HG03575 (cell line): ENCODE measurements around the gene SCRN1.
"Not testable (repeated sequence)": the region's sequence is repeated elsewhere in the genome, so short reads cannot be mapped to it uniquely, and the experiment has no call there.

Source experiments
- ATAC-seq: cut with Tn5 transposase; IDR thresholded peaks from one replicate; pipeline ENCODE4 v1.9.1; 2021; ENCODE audit not compliant: unreplicated experiment, insufficient number of reproducible peaks, low FRiP score; ENCODE audit errors: extremely low read depth

Gene SCRN1

DNA sequence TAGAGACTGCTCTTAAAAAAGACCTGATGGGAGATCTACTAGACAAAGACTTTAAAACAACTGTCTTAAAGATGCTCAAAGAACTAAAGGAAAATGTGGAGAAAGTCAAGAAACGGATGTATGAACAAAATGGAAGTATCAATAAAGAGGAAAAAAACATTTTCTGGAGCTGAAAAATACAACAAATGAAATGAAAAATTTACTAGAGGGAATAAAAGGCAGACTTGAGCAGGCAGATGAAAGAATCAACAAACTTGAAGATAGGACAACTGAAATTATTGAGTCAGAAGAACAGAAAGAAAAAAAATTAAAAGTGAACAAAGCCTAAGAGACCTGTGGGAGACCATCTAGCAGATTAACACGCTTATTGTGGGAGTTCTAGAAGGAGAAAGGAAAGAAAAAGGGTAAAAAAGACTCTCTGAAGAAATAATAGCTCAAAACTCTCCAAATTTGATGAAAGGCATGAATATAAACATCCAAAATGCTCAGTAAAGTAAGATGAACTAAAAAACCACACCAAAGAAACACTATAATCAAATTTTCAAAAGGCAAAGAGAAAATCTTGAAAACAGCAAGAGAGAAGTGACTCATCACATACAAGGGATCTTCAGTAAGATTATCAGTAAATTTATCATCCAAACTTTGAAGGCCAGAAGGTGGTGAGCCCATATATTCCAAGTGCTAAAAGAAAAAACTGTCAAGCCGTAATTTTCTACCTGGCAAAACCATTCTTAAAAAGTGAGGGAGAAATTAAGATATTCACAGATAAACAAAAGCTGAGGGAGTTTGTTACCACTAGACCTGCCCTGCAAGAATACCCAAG lies 83.2 kb downstream of the SCRN1 start:
- ATAC-seq, result no peak

GRCh38 chr7:29900745-29901144 lies 88.9 kb downstream of the SCRN1 start:
- no peak for ATAC-seq

GRCh38 chr7:29898301-29898700 lies 91.3 kb downstream of the SCRN1 start:
- no peak for ATAC-seq

DNA sequence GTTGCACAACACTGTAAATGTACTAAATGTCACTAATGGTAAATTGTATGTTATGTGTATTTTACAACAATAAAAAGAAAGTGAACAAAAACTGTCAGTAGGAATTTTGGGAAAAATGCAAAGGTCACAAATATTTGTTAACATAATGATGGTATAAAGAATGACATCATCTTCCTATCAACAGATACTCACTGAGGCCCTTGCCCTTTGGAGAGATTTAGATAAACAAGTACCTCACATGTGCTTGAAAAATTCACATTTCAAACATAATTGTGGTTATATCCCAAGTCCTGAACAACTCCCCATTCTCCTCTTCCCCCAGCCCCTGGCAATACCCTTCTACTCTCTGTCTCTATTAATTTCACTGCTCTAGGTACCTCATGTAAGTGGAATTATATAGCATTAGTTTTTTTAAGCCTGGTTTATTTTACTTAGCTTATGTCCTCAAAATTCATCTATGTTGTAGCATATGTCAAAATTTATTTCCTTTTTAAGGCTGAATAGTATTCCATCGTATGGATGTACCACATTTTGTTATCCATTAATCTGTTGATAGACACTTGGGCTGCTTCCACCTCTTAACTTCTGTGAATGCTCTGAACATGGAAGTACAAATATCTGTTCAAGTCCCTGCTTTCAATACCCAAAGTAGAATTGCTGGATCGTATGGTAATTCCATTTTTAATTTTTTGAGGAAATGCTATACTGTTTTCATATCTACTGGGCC lies 92.8 kb downstream of the SCRN1 start:
- ATAC-seq, result no peak

DNA sequence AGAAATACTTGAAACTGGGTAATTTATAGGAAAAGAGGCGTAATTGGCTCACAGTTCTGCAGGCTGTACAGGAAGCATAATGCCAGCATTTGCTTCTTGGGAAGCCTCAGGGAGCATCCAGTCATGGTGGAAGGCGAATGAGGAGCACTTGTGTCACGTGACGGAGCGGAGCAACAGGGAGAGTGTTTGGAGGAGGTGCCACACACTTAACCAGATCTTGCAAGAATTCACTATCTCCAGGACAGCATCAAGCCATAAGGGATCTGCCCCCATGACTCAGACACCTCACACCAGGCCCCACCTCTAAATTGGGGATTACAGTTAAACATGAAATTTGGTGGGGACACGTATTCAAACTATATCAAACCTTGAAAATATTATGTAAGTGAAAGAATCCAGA lies 94.0 kb downstream of the SCRN1 start:
- no peak for ATAC-seq

GRCh38 chr7:29894256-29894655 lies 95.3 kb downstream of the SCRN1 start:
- ATAC-seq, result no peak

- ATAC-seq, result no peak
Measured at GRCh38 chr7:29893351-29893965, 96.1 kb downstream of the SCRN1 start.

- ATAC-seq, result no peak
Measured at GRCh38 chr7:29892231-29892630, 97.4 kb downstream of the SCRN1 start.

DNA sequence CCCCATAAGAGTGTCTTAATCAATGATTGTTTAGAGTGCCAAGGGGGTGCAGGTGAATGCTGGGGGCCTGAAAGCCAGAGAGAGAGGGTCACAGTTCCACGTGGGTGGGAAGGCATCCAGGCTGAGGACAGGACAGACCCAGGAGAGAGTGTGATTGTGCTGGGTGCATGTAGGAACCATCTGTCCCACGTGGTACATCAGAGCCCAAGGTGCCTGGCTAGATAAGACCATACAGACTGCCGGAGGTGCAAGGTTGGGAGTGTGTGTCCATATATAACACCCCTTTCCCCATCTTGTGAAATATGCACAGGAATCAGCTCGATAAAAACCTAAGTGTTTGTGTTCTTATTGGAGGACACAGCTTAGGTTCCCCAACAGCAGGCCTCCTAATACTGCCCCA lies 97.8 kb downstream of the SCRN1 start:
- ATAC-seq, result no peak

DNA sequence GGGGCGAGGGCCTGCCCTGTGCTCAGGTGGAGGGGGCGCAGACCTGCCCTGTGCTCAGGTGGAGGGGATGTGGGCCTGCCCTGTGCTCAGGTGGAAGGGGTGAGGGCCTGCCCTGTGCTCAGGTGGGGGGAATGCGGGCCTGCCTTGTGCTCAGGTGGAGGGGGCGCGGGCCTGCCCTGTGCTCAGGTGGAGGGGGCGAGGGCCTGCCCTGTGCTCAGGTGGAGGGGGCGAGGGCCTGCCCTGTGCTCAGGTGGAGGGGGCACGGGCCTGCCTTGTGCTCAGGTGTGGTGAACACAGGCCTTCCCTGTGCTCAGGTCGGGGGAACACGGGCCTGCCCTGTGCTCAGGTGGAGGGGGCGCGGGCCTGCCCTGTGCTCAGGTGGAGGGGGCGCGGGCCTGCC lies 98.8 kb downstream of the SCRN1 start:
- not testable (repeated sequence) for ATAC-seq

DNA sequence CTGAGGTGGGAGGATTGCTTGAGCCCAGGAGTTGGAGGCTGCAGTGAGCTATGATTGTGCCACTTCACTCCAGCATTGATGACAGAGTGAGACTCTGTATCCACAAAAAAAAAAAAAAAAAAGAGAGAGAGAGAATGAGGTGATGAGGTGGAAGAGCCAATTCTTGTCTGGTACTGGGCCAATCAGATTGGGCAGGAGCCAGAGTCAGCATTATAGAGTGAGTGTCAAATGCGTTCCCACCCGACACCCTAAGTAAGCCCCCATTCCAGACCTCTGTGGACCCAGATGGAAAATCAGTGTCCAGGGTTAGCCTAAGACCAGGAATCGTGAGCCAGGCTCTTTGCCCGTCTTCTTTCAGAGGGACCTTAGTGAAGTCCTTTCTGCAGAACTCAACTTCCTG lies 99.3 kb downstream of the SCRN1 start:
- ATAC-seq, result no peak

GRCh38 chr7:29889288-29889687 lies 100.3 kb downstream of the SCRN1 start:
- ATAC-seq, result no peak

- no peak for ATAC-seq
Measured at GRCh38 chr7:29888006-29888405, 101.6 kb downstream of the SCRN1 start.

DNA sequence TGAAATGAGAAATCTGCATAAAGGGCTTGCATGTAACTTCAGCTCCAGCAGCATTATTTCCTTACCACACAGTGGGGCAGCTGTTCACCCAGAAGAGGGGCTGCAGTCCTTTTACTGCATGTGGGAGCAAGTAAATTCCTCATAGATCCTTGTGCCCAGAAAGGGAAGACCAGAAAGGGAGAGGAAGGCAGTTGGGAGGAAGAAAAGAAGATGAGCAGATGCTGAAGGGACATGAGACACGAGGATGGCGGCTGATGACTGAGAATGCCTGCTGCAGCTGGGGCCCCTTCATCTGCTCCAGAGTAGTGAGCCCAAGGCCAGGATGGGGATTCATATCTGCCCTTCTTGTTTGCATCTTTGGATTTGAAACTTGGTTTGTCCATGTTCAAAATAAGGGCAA lies 102.8 kb downstream of the SCRN1 start:
- ATAC-seq, result no peak

DNA sequence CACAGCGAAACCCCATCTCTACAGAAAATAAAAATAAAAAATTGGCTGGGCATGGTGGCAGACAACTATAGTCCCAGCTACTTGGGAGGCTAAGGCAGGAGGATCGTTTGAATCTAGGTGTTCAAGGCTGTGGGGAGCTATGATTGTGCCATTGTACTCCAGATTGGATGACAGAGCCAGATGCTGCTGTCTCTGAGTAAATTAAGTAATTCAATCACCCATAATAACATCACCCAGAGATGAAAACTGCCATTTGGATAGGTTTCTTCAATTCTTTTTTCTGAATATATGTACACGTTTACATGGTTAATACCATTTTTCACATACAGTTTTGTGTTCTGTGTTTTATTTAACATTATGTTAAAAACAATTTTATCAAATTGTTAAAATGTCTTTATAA lies 104.0 kb downstream of the SCRN1 start:
- ATAC-seq, result no peak

GRCh38 chr7:29884399-29885272 lies 105.0 kb downstream of the SCRN1 start:
- ATAC-seq, result no peak

- ATAC-seq, result no peak
Measured at GRCh38 chr7:29883462-29884398, 105.9 kb downstream of the SCRN1 start.

DNA sequence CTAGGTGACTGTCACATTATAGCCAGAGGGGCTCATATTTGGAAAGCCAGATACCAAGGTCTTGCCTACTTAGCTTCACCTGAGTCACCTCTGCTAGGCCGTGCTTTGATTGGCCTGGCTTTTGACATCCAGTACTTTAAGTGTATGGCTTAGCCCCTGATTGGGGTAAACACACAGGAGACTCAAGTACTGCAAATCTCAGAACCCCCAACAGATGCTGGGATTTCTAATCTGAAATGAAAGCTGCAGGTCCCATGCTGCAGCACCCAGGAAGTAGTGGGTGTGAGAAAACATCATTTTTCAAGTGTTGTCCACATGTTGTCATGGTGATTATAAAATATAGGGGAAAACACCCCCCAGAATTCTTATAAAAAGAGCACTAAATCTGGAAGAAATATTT lies 107.1 kb downstream of the SCRN1 start:
- ATAC-seq, result no peak
